Cardiac fibroblast (primary cell): ENCODE results near the gene TCAIM.

Experiments used
- DNase-seq, 2 donors: peaks; one replicate each; pipeline versions ENCODE4 v3.0.0 to v3.0.0-alpha.2; 2010; ENCODE audit warnings: low read depth in 2 of 2
- H3K4me3 ChIP-seq, 2 donors: replicated peaks in 1 of 2; 1 replicate in 1 of 2; 2 replicates in 1 of 2; pipeline ENCODE4 v1.5.1; 2011; ENCODE audit warnings: low read depth in 2 of 2, low read length in 2 of 2, mild to moderate bottlenecking in 2 of 2, moderate library complexity in 1 of 2
- CTCF ChIP-seq: IDR thresholded peaks from one replicate; pipeline ENCODE4 v1.5.1; 2011; ENCODE audit warnings: low read depth, mild to moderate bottlenecking, low read length, inconsistent platforms

The TCAIM gene

GRCh38 chr3:44359146-44359751 lies 20.7 kb downstream of the TCAIM start:
- H3K4me3 ChIP-seq: no peak overlapping the region
- DNase-seq: peak in 1 of 2 donors; percentile 11
- TF ChIP-seq CTCF: no peak

GRCh38 chr3:44363591-44363990 lies 25.0 kb downstream of the TCAIM start:
- no peak for TF ChIP-seq CTCF
- H3K4me3 ChIP-seq: no peak overlapping the region
- no peak for DNase-seq

- DNase-seq: no peak
- TF ChIP-seq CTCF: no peak
- no peak overlapping the region for H3K4me3 ChIP-seq
Observed at GRCh38 chr3:44365952-44366351, 27.4 kb downstream of the TCAIM start.

- no peak overlapping the region for H3K4me3 ChIP-seq
- TF ChIP-seq CTCF: no peak
- no peak for DNase-seq
Observed at GRCh38 chr3:44375450-44375849, 36.9 kb downstream of the TCAIM start.

- no peak for TF ChIP-seq CTCF
- H3K4me3 ChIP-seq: no peak overlapping the region
Observed at GRCh38 chr3:44387404-44387803, 48.8 kb downstream of the TCAIM start.

GRCh38 chr3:44392489-44392888 lies 53.9 kb downstream of the TCAIM start:
- TF ChIP-seq CTCF: no peak

More at GRCh38 chr3:44387404-44387803, 48.8 kb downstream of the TCAIM start:
- DNase-seq: no peak

GRCh38 chr3:44395714-44396113 lies 57.1 kb downstream of the TCAIM start:
- no peak for DNase-seq
- no peak for TF ChIP-seq CTCF
- no peak overlapping the region for H3K4me3 ChIP-seq

More at GRCh38 chr3:44392489-44392888, 53.9 kb downstream of the TCAIM start:
- DNase-seq: no peak
- no peak overlapping the region for H3K4me3 ChIP-seq
